NCI-H2107 treated with DMSO at 0.1 percent for 48 hours (cell line): ENCODE data around the gene SLC34A3.
"Not testable (repeated sequence)": the region's sequence is repeated elsewhere in the genome, so short reads cannot be mapped to it uniquely, and the experiment has no call there.

ENCODE experiments used
- DNase-seq: peaks from one replicate; lab custom pipeline; 2025; ENCODE audit not compliant: unreplicated experiment; lab: John Stamatoyannopoulos, UW

Gene SLC34A3

GRCh38 chr9:137241490-137242268, 11.0 kb downstream of the SLC34A3 start:
- no peak for DNase-seq

GRCh38 chr9:137242269-137243203, 11.8 kb downstream of the SLC34A3 start:
- DNase-seq = no peak

GRCh38 chr9:137243266-137243625, 12.5 kb downstream of the SLC34A3 start:
- DNase-seq = not testable (repeated sequence)

GRCh38 chr9:137243626-137244485, 13.2 kb downstream of the SLC34A3 start:
- no peak for DNase-seq

GRCh38 chr9:137244486-137245449, 14.1 kb downstream of the SLC34A3 start:
- DNase-seq = peak; percentile 57

GRCh38 chr9:137245450-137246421, 15.0 kb downstream of the SLC34A3 start:
- no peak for DNase-seq

- peak; percentile 73 for DNase-seq
These were observed 16.6 kb downstream of the SLC34A3 start for GRCh38 chr9:137247135-137247915.

- DNase-seq = no peak
These were observed 17.1 kb downstream of the SLC34A3 start for GRCh38 chr9:137247916-137248175.

GRCh38 chr9:137250329-137251193, 19.9 kb downstream of the SLC34A3 start:
- no peak for DNase-seq

- no peak for DNase-seq
These were observed 20.4 kb downstream of the SLC34A3 start, which contains the start of gene STPG3 for GRCh38 chr9:137251194-137251461. STPG3 (plus strand) TSS chr9:137251286; CDS start chr9:137251287, 1 bp downstream.

GRCh38 chr9:137251490-137252268, 21.0 kb downstream of the SLC34A3 start:
- no peak for DNase-seq

- DNase-seq = no peak
These were observed 22.1 kb downstream of the SLC34A3 start for GRCh38 chr9:137252555-137253506.

GRCh38 chr9:137253717-137254623, 23.3 kb downstream of the SLC34A3 start:
- no peak for DNase-seq

GRCh38 chr9:137254624-137255447, 24.1 kb downstream of the SLC34A3 start, which contains the start of gene NELFB:
NELFB (plus strand) TSS chr9:137255327.
- peak; percentile 73 for DNase-seq
